ENCODE data around the gene PTPDC1. TPM values are rescaled to one million over a fixed set of nuclear protein-coding genes. Genes with fewer than 3 reads are reported as not detected.

Gene PTPDC1
- total and polyA plus RNA-seq, 2 of the 8 experiments (the other 6 are each of a cell fraction or from before 2014, with no cell fraction given): 4.1 to 7.3 TPM

- TF ChIP-seq CHD7 (IDR thresholded peaks at IDR 0.05; ENCODE audit: insufficient replicate concordance, low read length) (no peak), RXRA (IDR thresholded peaks at IDR 0.05; ENCODE audit: insufficient read depth, low read depth, low read length) (no peak)
Observed at GRCh38 chr9:94081864-94082463, 2.3 kb upstream of the PTPDC1 start (continued).
